Endothelial cell of umbilical vein (primary cell): ENCODE measurements around the gene HES1.

ENCODE experiments used
- GATA2 ChIP-seq: IDR thresholded peaks from 2 replicates; pipeline ENCODE4 v1.7.0; 2011; ENCODE audit warnings: low read depth, mild to moderate bottlenecking, moderate library complexity, mixed read lengths, low read length; ENCODE audit not compliant: insufficient read length, insufficient read depth
- TF ChIP-seq, protein P1 (sequence below), 2 donors: IDR thresholded peaks; 1 replicate in 1 of 2; 2 replicates in 1 of 2; pipeline ENCODE4 v1.5.1; 2011; ENCODE audit warnings: low read length in 2 of 2, mild to moderate bottlenecking in 2 of 2, moderate library complexity in 2 of 2, control low read depth in 1 of 2, inconsistent platforms in 1 of 2, low read depth in 1 of 2; ENCODE audit not compliant: insufficient read depth in 1 of 2; ENCODE audit errors: extremely low read depth in 1 of 2

- TF ChIP-seq, protein P1, sequence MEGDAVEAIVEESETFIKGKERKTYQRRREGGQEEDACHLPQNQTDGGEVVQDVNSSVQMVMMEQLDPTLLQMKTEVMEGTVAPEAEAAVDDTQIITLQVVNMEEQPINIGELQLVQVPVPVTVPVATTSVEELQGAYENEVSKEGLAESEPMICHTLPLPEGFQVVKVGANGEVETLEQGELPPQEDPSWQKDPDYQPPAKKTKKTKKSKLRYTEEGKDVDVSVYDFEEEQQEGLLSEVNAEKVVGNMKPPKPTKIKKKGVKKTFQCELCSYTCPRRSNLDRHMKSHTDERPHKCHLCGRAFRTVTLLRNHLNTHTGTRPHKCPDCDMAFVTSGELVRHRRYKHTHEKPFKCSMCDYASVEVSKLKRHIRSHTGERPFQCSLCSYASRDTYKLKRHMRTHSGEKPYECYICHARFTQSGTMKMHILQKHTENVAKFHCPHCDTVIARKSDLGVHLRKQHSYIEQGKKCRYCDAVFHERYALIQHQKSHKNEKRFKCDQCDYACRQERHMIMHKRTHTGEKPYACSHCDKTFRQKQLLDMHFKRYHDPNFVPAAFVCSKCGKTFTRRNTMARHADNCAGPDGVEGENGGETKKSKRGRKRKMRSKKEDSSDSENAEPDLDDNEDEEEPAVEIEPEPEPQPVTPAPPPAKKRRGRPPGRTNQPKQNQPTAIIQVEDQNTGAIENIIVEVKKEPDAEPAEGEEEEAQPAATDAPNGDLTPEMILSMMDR (IDR thresholded peaks at IDR 0.05; ENCODE audit: extremely low read depth in 1 of 2, insufficient read depth in 1 of 2, low read depth in 1 of 2, low read length in 2 of 2): no peak
- no peak for TF ChIP-seq GATA2
Measured at GRCh38 chr3:194185221-194185620, 49.3 kb downstream of the HES1 start.
